Immature natural killer cell (primary cell): ENCODE data around the gene HS2ST1. TPM values are rescaled to one million over a fixed set of nuclear protein-coding genes. Genes with fewer than 3 reads are reported as not detected.
"Not testable (repeated sequence)": the region's sequence is repeated elsewhere in the genome, so short reads cannot be mapped to it uniquely, and the experiment has no call there.

Experiments used
- DNase-seq, 3 donors: peaks; one replicate each; pipeline ENCODE4 v3.0.0; 2022; ENCODE audit warnings: mixed read lengths in 1 of 3
- H3K27ac Mint-ChIP-seq, 6 donors: one replicate each; pipeline ENCODE4 v1.8.0; 2020; ENCODE audit warnings: mixed read lengths in 6 of 6, mild to moderate bottlenecking in 5 of 6, inconsistent platforms in 4 of 6, moderate library complexity in 3 of 6
- H3K27me3 Mint-ChIP-seq, 3 donors: one replicate each; pipeline ENCODE4 v1.8.0; 2020 to 2021; ENCODE audit warnings: low read depth in 3 of 3, mild to moderate bottlenecking in 3 of 3, mixed read lengths in 3 of 3, moderate library complexity in 3 of 3, inconsistent platforms in 1 of 3
- H3K36me3 Mint-ChIP-seq, 3 donors: one replicate each; pipeline ENCODE4 v1.8.0; 2020; ENCODE audit warnings: mixed read lengths in 3 of 3, inconsistent platforms in 2 of 3, mild to moderate bottlenecking in 2 of 3
- H3K4me1 Mint-ChIP-seq, 2 donors: one replicate each; pipeline ENCODE4 v1.8.0; 2020; ENCODE audit warnings: inconsistent platforms in 2 of 2, mild to moderate bottlenecking in 2 of 2, mixed read lengths in 2 of 2, moderate library complexity in 1 of 2
- H3K4me3 Mint-ChIP-seq, 5 donors: one replicate each; pipeline ENCODE4 v1.8.0; 2020; ENCODE audit warnings: mild to moderate bottlenecking in 5 of 5, mixed read lengths in 5 of 5, inconsistent platforms in 3 of 5, moderate library complexity in 3 of 5
- H3K9me3 Mint-ChIP-seq, 6 donors: one replicate each; pipeline ENCODE4 v1.8.0; 2020; ENCODE audit warnings: mild to moderate bottlenecking in 6 of 6, mixed read lengths in 6 of 6, inconsistent platforms in 4 of 6, moderate library complexity in 3 of 6
- polyA plus RNA-seq, 3 donors: library from polyadenylated mRNA; unstranded; fragments of 300-500 nt; fragmentation: Illumina TruSeq; gene quantifications; one replicate each; pipeline ENCODE4 v1.2.3, GENCODE V29; 2021

The HS2ST1 gene
- polyA plus RNA-seq, 3 donors from 2014 or later: 6.5 to 8.7 (median 7.5) TPM

DNA sequence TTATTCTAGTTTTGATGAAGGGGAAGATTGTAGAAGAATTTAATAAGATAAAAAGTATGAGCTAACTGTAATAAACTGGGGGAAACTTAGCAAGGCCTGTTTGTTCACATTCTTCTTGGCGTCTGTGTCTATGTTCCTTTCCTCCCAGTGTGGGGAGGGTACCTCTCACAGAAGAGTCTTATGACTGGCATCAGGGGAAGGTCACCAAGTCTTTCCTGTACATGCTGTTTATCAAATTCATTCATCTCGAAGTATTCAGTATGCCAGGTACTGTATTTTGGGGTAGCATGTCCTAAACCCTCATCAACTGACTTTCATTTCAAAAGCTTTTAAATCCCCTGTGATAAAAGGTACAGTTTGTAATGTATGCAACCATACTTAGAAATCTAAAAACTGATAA, 78.4 kb downstream of the HS2ST1 start:
- H3K4me1 Mint-ChIP-seq: peaks cover 5 to 14% of the 10 kb centered on the region in 2 donors
- no peak overlapping the region for H3K27ac Mint-ChIP-seq
- peaks cover 0 to 2% (median 0%) of the 10 kb centered on the region in 3 donors for H3K27me3 Mint-ChIP-seq
- no peaks in the 10 kb centered on the region for H3K9me3 Mint-ChIP-seq
- H3K36me3 Mint-ChIP-seq: peaks cover 0 to 5% (median 3%) of the 10 kb centered on the region in 3 donors
- no peak for DNase-seq
- no peak overlapping the region for H3K4me3 Mint-ChIP-seq

DNA sequence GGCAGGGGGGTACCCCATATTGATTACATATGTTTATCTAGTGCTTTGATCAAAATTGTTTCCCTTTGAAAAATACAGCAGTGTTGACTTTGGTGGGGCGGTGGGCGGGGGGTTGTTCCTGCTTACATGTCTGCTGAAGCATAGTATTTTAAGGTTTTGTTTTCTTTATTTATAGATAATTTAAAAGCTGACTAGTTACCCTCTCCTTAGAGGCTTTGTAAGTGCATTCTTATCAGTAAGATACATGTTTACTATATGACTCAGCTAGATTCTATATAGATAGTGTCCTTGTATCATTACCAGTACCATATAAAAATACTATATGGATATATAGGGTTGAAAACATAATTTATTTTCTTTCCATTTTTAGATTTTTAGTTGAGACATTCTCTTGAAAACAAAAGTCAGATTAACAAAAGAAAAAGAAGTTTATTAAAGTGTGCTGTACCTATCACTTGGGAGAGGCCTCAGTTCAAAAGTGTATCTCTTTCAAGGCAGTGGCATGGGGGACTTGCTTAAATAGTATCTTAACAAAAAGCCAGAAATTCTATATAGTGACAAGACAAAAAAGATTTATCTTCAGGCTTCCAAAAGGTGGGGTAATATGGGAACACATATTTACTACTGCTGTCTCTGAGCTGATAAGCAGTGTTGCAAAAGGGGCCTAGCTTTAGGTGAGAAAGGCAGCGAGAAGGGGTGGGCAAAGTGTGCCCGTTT, 79.0 kb downstream of the HS2ST1 start:
- Mint-ChIP-seq H3K4me3 (no peak overlapping the region), H3K27me3 (peaks cover 0 to 2% (median 0%) of the 10 kb centered on the region in 3 donors), H3K27ac (no peak overlapping the region), H3K36me3 (peaks cover 0 to 5% (median 3%) of the 10 kb centered on the region in 3 donors), H3K4me1 (peaks cover 5 to 14% of the 10 kb centered on the region in 2 donors), H3K9me3 (no peaks in the 10 kb centered on the region)
- DNase-seq: no peak

DNA sequence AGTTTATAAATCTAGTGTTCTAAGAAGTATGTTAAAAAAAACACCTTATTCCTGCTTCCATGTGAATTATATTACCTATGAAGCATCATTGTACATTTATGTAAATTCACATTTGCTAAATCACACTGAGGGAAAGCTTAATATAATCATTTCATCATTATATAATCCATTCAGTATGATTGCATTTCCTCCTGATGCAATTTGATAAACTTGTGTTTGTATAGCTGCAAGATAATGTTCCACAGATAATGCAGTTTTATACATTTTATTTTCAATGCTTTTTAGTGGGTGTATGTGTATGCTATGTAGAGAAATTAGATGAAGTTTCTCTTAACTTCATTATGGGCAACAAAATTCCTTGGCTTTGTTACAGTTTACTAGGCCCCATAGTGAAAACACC, 79.6 kb downstream of the HS2ST1 start:
- H3K9me3 Mint-ChIP-seq: no peaks in the 10 kb centered on the region
- no peak for DNase-seq
- no peak overlapping the region for H3K27ac Mint-ChIP-seq
- no peak overlapping the region for H3K4me3 Mint-ChIP-seq
- peaks cover 5 to 14% of the 10 kb centered on the region in 2 donors for H3K4me1 Mint-ChIP-seq
- H3K27me3 Mint-ChIP-seq: peaks cover 0 to 2% (median 0%) of the 10 kb centered on the region in 3 donors
- H3K36me3 Mint-ChIP-seq: peaks cover 0 to 5% (median 3%) of the 10 kb centered on the region in 3 donors

DNA sequence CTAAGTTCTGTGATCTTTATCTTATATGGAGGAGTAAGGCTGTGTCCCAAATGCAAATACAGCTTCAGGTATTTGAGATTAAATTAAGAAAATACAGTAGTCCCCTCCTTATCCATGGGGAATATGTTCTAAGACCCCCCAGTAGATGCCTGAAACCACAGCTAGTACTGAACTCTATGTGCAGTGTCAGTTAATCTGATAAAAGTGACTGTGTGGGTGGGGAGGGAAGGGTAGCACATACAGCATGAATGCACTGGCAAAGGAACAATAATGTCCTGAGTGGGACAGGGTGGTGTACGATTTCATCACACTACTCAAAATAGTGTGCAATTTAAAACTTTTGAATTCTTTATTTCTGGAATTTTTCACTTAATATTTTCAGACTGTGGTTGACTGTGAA, 83.1 kb downstream of the HS2ST1 start:
- Mint-ChIP-seq H3K27ac (no peak overlapping the region), H3K9me3 (no peaks in the 10 kb centered on the region), H3K27me3 (no peaks in the 10 kb centered on the region), H3K4me1 (peaks cover 5 to 9% of the 10 kb centered on the region in 2 donors), H3K36me3 (peaks cover 0 to under 1% (median 0%) of the 10 kb centered on the region in 3 donors), H3K4me3 (no peak overlapping the region)
- no peak for DNase-seq

DNA sequence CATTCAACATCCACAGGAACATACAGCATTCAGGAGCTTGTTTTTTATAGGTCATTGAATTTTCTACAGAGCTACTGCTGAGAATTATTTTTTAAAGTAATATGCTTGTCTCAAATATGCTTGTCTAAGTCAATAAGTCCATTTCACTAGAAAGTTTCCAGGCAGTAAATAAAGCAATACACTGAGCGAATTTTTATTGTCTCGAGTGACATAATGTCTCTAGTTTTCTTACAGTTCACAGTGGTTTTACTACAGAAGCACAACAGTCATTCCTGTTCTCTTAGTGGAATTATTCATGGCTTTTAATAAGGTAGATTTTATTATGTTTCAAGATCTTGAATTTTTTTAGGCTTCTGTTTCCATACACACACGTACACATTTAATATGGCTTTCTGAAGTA, 83.8 kb downstream of the HS2ST1 start:
- Mint-ChIP-seq H3K36me3 (peaks cover 0 to 4% (median 4%) of the 10 kb centered on the region in 3 donors), H3K4me3 (no peak overlapping the region), H3K4me1 (peaks cover 5 to 9% of the 10 kb centered on the region in 2 donors), H3K27me3 (no peaks in the 10 kb centered on the region), H3K9me3 (no peaks in the 10 kb centered on the region), H3K27ac (no peak overlapping the region)
- DNase-seq: no peak

DNA sequence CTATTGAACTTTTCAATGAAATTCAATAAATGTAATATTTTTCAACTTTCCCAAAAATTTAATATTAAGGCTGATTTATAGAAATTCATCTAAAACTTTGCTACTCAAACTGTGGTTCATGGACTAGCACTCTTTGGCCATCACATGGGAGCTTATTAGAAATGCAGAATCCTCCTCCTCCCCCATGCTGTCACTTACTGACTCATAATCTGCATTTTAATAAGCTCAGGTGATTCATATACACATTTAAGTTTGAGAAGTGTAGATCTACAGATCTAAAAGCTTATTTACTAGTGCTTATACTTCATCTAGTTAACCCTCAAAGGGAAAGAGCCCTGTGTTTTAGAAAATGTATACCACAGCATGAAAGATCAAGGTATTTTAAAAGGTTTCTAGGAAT, 84.3 kb downstream of the HS2ST1 start:
- Mint-ChIP-seq H3K27ac (no peak overlapping the region), H3K4me3 (no peak overlapping the region), H3K27me3 (no peaks in the 10 kb centered on the region), H3K36me3 (peaks cover 0 to 4% (median 4%) of the 10 kb centered on the region in 3 donors), H3K9me3 (no peaks in the 10 kb centered on the region), H3K4me1 (peaks cover 5 to 9% of the 10 kb centered on the region in 2 donors)
- DNase-seq: no peak

DNA sequence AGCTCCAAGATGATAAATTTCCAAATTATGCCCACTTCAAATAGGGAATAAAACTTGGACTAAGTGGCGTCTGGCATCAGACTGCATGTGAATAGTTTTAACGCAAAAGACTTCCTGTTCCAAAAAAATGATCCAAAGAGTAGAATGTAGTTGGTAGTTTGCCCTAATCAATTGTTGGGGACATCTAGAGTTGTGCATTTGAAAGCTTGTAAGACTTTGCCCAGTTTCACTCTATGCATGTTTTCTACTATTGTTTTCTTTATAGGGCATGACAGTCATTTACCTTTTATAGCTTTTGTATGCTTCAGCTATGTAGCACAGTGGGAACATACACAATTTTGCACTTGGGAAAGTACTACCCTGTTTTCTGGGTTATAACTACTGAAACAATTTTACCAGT, 86.0 kb downstream of the HS2ST1 start:
- Mint-ChIP-seq H3K4me3 (no peak overlapping the region), H3K9me3 (no peaks in the 10 kb centered on the region), H3K27ac (no peak overlapping the region), H3K4me1 (peaks cover 2 to 3% of the 10 kb centered on the region in 2 donors), H3K36me3 (peaks cover 0 to 4% (median 4%) of the 10 kb centered on the region in 3 donors), H3K27me3 (no peaks in the 10 kb centered on the region)
- DNase-seq: no peak

DNA sequence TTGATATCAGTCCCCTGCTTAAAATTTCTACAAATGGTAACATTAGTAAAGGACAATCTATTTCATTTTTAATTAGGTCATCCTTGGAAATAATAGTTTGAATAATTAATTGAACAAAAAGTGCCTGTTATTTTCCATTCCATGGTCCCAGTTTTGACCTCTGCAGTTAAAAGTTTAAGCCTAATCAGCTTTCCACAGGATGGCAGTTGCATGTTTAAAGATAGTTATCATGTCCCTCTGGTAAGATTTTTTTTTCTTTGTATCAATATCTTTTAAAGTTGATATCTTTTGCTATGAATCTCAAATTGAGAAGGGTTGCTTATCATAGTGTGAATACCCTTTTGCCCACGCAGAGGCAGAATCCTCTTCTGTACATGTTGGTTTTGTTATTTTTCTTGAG, 90.4 kb downstream of the HS2ST1 start:
- Mint-ChIP-seq H3K4me3 (no peak overlapping the region), H3K9me3 (no peaks in the 10 kb centered on the region), H3K27ac (no peak overlapping the region), H3K27me3 (peaks cover 0 to 2% (median 0%) of the 10 kb centered on the region in 3 donors), H3K36me3 (peaks cover 0 to 4% (median 4%) of the 10 kb centered on the region in 3 donors), H3K4me1 (no peaks in the 10 kb centered on the region)
- DNase-seq: no peak

DNA sequence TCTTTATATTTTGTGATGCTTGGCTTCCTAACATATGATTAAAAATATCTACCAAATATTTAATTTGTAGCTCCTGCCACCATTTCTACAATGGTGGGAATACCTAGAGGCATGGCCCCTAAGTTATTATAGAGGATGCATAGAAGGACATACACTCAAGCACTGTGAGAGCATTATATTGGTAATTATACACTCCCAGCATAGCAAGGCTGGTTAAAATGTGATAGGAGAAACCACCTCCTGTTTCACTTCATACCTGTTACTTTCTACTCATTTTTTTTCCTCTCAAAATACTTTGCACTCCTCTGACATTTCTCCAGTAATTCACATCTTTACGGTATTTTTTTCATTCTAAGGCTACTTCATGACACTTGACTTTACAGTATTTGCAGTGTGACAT, 92.9 kb downstream of the HS2ST1 start:
- Mint-ChIP-seq H3K4me1 (no peaks in the 10 kb centered on the region), H3K36me3 (peaks cover 0 to 12% (median 4%) of the 10 kb centered on the region in 3 donors), H3K27ac (peak overlapping the region in 1 of 6 donors; percentile 57), H3K9me3 (peaks cover 0 to 2% (median 0%) of the 10 kb centered on the region in 6 donors), H3K4me3 (no peak overlapping the region), H3K27me3 (peaks cover 0 to 2% (median 0%) of the 10 kb centered on the region in 3 donors)
- no peak for DNase-seq

DNA sequence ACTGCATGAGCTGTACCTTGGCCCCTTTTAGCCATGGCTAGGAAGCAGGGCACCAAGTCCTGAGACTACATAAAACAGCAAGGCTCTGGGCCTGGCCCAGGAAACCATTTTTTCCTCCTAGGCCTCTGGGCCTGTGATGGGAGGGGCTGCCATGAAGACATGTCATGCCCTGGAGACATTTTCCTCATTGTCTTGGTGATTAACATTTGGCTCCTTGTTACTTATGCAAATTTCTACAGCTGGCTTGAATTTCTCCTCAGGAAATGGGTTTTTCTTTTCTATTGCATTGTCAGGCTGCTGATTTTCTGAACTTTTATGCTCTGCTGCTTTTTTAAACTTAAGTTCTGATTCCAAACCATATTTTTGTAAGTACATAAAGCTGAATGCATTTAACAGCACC, 99.0 kb downstream of the HS2ST1 start:
- H3K27me3 Mint-ChIP-seq, DNase-seq, H3K4me3 Mint-ChIP-seq, H3K27ac Mint-ChIP-seq, H3K4me1 Mint-ChIP-seq: not testable (repeated sequence)
- Mint-ChIP-seq H3K9me3 (peaks cover 0 to 12% (median 6%) of the 10 kb centered on the region in 6 donors), H3K36me3 (peaks cover 7 to 18% (median 8%) of the 10 kb centered on the region in 3 donors)

DNA sequence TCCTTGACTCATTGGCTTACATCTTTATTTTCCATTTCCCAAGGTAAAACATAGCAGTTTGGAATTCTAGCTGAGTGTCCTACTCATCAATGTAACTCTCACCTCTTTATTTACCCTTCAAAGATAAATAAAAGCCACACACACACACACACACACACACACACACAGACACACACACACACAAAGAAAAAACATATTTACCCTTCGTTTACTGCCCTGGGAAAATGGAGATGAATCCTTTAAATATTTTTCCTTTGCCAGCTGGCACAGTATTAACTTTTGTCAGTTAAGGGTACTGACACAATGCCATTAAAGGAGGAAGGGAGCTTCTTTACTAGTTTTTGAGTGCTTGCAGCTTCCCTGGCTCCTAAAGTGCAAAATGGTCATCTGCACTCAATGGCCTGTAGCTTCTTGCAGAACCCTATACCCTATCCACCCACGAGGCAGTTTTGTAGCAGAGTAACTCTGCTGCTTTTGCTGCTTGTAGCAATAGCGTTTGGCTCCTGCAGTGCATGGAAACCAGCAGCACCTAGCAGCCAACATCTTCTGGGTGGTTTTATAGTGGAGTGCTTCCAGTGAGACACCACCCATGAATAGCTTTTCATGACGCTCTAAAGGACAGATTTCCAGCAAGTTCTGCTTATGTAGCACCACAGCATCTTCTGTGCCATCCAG, 103.7 kb downstream of the HS2ST1 start:
- Mint-ChIP-seq H3K36me3 (peaks cover 7 to 8% (median 7%) of the 10 kb centered on the region in 3 donors), H3K27me3 (no peaks in the 10 kb centered on the region), H3K4me1 (peaks cover 2 to 9% of the 10 kb centered on the region in 2 donors), H3K4me3 (no peak overlapping the region), H3K27ac (no peak overlapping the region), H3K9me3 (peaks cover 0 to 12% (median 5%) of the 10 kb centered on the region in 6 donors)
- DNase-seq: no peak

DNA sequence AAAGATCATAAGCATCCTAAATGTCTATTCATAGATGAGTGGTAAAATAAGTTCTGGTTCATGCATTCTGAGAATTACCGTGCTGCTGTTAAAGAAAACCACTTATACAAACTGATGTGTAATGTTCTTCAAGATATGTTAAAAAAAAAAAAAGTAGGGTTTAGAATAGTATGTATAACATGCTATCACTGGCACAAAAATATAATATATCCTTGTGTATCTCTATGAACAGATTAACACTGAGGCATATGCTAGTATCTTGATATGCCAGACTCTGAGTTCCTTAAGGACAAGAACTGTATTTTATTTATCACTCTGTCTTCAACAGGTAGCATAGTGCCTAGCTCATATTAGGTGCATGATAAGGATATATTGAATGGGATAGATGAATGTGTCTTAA, 108.9 kb downstream of the HS2ST1 start:
- no peaks in the 10 kb centered on the region for H3K36me3 Mint-ChIP-seq
- H3K9me3 Mint-ChIP-seq: no peaks in the 10 kb centered on the region
- no peak overlapping the region for H3K4me3 Mint-ChIP-seq
- no peak overlapping the region for H3K27ac Mint-ChIP-seq
- no peaks in the 10 kb centered on the region for H3K27me3 Mint-ChIP-seq
- H3K4me1 Mint-ChIP-seq: peaks cover 0 to 2% of the 10 kb centered on the region in 2 donors
- DNase-seq: no peak

DNA sequence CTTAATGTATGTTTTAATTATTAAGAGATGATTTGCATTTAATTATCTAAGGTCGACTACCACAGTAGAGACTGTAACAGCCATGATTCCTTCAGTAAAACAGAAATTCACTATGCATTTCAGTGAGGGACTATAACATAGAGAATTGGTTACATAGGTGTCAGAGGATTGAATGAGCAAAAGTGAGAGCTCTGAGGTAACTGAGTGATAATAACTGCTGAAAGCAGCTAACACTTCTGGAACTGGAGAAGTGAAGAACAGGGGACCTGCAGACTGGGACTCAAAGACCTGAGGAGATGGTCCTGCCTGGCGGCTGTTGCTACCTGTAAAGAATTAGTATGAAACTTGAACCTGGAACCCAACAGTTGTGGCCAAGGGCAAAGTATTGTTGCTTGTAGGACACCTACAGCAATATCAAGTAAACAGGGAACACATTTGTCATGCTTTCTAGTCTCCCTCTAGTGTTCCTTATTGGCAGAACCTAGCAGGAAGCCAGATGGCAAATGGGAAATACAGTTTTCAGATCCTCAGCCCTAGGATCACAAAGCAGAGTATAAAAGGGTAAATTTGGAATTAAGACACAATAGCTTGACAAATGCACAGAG, 110.6 kb downstream of the HS2ST1 start:
- Mint-ChIP-seq H3K27ac (peak overlapping the region in 1 of 6 donors; percentile 55), H3K4me3 (no peak overlapping the region), H3K4me1 (no peaks in the 10 kb centered on the region), H3K27me3 (no peaks in the 10 kb centered on the region), H3K36me3 (no peaks in the 10 kb centered on the region), H3K9me3 (no peaks in the 10 kb centered on the region)
- no peak for DNase-seq

DNA sequence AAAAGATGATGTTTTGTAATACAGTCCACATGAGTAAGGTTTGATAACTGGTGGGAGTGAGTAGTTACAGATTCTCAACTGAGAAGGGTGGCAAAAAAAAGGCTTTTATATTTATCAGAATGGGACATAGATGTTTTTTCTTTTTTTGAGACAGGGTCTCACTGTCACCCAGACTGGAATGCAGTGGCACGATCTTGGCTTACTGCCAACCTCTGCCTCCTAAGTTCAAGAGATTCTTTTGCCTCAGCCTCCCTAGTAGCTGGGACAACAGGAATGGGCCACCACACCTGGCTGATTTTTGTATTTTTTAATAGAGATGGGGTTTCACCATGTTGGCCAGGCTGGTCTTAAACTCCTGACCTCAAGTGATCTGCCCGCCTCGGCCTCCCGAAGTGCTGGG, 113.1 kb downstream of the HS2ST1 start:
- H3K4me1 Mint-ChIP-seq, H3K9me3 Mint-ChIP-seq, H3K27me3 Mint-ChIP-seq, H3K4me3 Mint-ChIP-seq, H3K36me3 Mint-ChIP-seq, H3K27ac Mint-ChIP-seq, DNase-seq: not testable (repeated sequence)
